Right cardiac atrium (tissue), 5 donors: Measurements from ENCODE around the gene SMARCAL1. TPM values are rescaled to one million over a fixed set of nuclear protein-coding genes. Genes with fewer than 3 reads are reported as not detected.

Experiments
- ATAC-seq, 2 donors: fragments of 200-7000 bp; cut with Tn5 transposase; one replicate each; pipeline versions ENCODE4 v1.8.0 to v1.9.1; 2020; ENCODE audit warnings: moderate library complexity in 2 of 2, mild to moderate bottlenecking in 1 of 2
- DNase-seq, 3 donors: peaks; one replicate each; pipeline ENCODE4 v3.0.0-alpha.2; 2020
- H3K27ac ChIP-seq: one replicate; pipeline ENCODE4 v1.5.1; 2013; ENCODE audit warnings: mild to moderate bottlenecking, low read length, control low read depth, moderate library complexity
- H3K27me3 ChIP-seq: one replicate; pipeline ENCODE4 v1.6.1; 2013; ENCODE audit not compliant: control insufficient read depth, insufficient read depth
- H3K4me1 ChIP-seq: one replicate; pipeline ENCODE4 v1.6.1; 2013; ENCODE audit warnings: low read length; ENCODE audit not compliant: control insufficient read depth, insufficient read depth
- H3K4me3 ChIP-seq: one replicate; pipeline ENCODE4 v1.5.1; 2013; ENCODE audit warnings: low read length, control low read depth
- H3K9me3 ChIP-seq: one replicate; pipeline ENCODE4 v1.6.1; 2013; ENCODE audit warnings: low read length; ENCODE audit not compliant: control insufficient read depth
- WGBS: extraction: QIAGEN DNeasy Blood & Tissue Kit; methylation state at CpG from one replicate; pipeline ENCODE4 v1.1.7; 2013; 5-methylcytosine and 5-hydroxymethylcytosine counted together
- intact Hi-C, 4 donors: fragments of 100-400 bp; cut with DNase I; formaldehyde crosslinking; loops; one replicate each; pipeline versions ENCODE4 v1.11.0 to v1.14.0; 2022 to 2023
- polyA plus RNA-seq: library from polyadenylated mRNA; stranded (reverse); fragments of 200-250 nt; gene quantifications from one replicate; pipeline ENCODE4 v1.2.3, GENCODE V29; 2013
- total RNA-seq, 4 donors: library from RNA; stranded (reverse); fragmentation: NEBNext Ultra II Directional; extraction: Animal tissue kit (Norgen Biotek cat#: 25700); gene quantifications; one replicate each; pipeline ENCODE4 v1.2.1, GENCODE V29; 2021
- donor health status: healthy with polysubstance abuse.
- donor health status: DM: no; HTN: yes; CAD: no.
- donor health status: DM: no; HTN: no; CAD: no.
- donor health status: DM: no; HTN: yes; CAD: no; lungs with severe emphysema.
- donor health status: DM: yes; HTN: yes; CAD: no.

SMARCAL1 gene
- total and polyA plus RNA-seq, 5 donors = 9.3 to 16.1 (median 12.8) TPM

GRCh38 chr2:216414772-216415319 is 2.6 kb downstream of the SMARCAL1 start:
- intact Hi-C loops = no loop called here
- H3K27ac ChIP-seq = no peak overlapping the region
- DNase-seq = no peak
- H3K9me3 ChIP-seq = no peaks in the 10 kb centered on the region
- no peak overlapping the region for H3K4me3 ChIP-seq
- no peak for ATAC-seq
- 91% methylated on average over 3 of the region's 3 CpGs for WGBS
- no peaks in the 10 kb centered on the region for H3K27me3 ChIP-seq
- peaks cover 2% of the 10 kb centered on the region for H3K4me1 ChIP-seq

- DNase-seq (no peak), ATAC-seq (no peak)
- WGBS = 72% methylated on average over 3 of the region's 3 CpGs
- Histone ChIP-seq H3K9me3 (no peaks in the 10 kb centered on the region), H3K27ac (no peak overlapping the region), H3K4me1 (peaks cover 2% of the 10 kb centered on the region), H3K4me3 (no peak overlapping the region), H3K27me3 (no peaks in the 10 kb centered on the region)
- intact Hi-C loops = no loop called here
These were observed 3.3 kb downstream of the SMARCAL1 start for GRCh38 chr2:216415541-216415940.

GRCh38 chr2:216416571-216417307 is 4.5 kb downstream of the SMARCAL1 start:
- Histone ChIP-seq H3K27ac (no peak overlapping the region), H3K9me3 (no peaks in the 10 kb centered on the region), H3K27me3 (no peaks in the 10 kb centered on the region), H3K4me1 (peaks cover 2% of the 10 kb centered on the region), H3K4me3 (no peak overlapping the region)
- ATAC-seq (no peak), DNase-seq (peak in 1 of 3 donors; percentile 55)
- 83% methylated on average over 6 of the region's 6 CpGs for WGBS
- intact Hi-C loops = no loop called here

GRCh38 chr2:216418981-216419380 is 6.7 kb downstream of the SMARCAL1 start:
- WGBS = 68% methylated on average over 1 of the region's 1 CpG
- no peaks in the 10 kb centered on the region for H3K27me3 ChIP-seq
- intact Hi-C loops = no loop called here
- no peak for DNase-seq
- no peak for ATAC-seq
- H3K4me3 ChIP-seq = no peak overlapping the region
- no peaks in the 10 kb centered on the region for H3K4me1 ChIP-seq
- H3K27ac ChIP-seq = no peak overlapping the region
- no peaks in the 10 kb centered on the region for H3K9me3 ChIP-seq

GRCh38 chr2:216420367-216421101 is 8.2 kb downstream of the SMARCAL1 start:
- intact Hi-C loops = no loop called here
- ATAC-seq = no peak
- WGBS = 90% methylated on average over 9 of the region's 9 CpGs

GRCh38 chr2:216423071-216423470 is 10.8 kb downstream of the SMARCAL1 start:
- Histone ChIP-seq H3K4me1 (no peaks in the 10 kb centered on the region), H3K27me3 (no peaks in the 10 kb centered on the region), H3K4me3 (no peak overlapping the region), H3K9me3 (no peaks in the 10 kb centered on the region), H3K27ac (no peak overlapping the region)
- no peak for DNase-seq
- ATAC-seq = no peak
- 89% methylated on average over 2 of the region's 2 CpGs for WGBS
- intact Hi-C loops = no loop called here

More at GRCh38 chr2:216420367-216421101, 8.2 kb downstream of the SMARCAL1 start:
- Histone ChIP-seq H3K27me3 (no peaks in the 10 kb centered on the region), H3K4me3 (no peak overlapping the region), H3K9me3 (no peaks in the 10 kb centered on the region), H3K27ac (no peak overlapping the region), H3K4me1 (no peaks in the 10 kb centered on the region)
- no peak for DNase-seq

GRCh38 chr2:216424274-216424673 is 12.0 kb downstream of the SMARCAL1 start:
- H3K27ac ChIP-seq = no peak overlapping the region

GRCh38 chr2:216425008-216425787 is 12.9 kb downstream of the SMARCAL1 start:
- DNase-seq (no peak), ATAC-seq (peak in 1 of 2 donors; percentile 40)
- H3K27me3 ChIP-seq = no peaks in the 10 kb centered on the region
- 98% methylated on average over 14 of the region's 14 CpGs for WGBS
- no peaks in the 10 kb centered on the region for H3K4me1 ChIP-seq
- intact Hi-C loops = no loop called here
- H3K9me3 ChIP-seq = no peaks in the 10 kb centered on the region
- no peak overlapping the region for H3K4me3 ChIP-seq
- no peak overlapping the region for H3K27ac ChIP-seq

More at GRCh38 chr2:216424274-216424673, 12.0 kb downstream of the SMARCAL1 start:
- 83% methylated on average over 1 of the region's 1 CpG for WGBS
- intact Hi-C loops = no loop called here
- ATAC-seq = no peak
- no peaks in the 10 kb centered on the region for H3K9me3 ChIP-seq
- no peak overlapping the region for H3K4me3 ChIP-seq
- H3K27me3 ChIP-seq = no peaks in the 10 kb centered on the region
- H3K4me1 ChIP-seq = no peaks in the 10 kb centered on the region
- no peak for DNase-seq

- 89% methylated on average over 2 of the region's 2 CpGs for WGBS
- ATAC-seq = no peak
- intact Hi-C loops = no loop called here
- Histone ChIP-seq H3K4me3 (no peak overlapping the region), H3K4me1 (no peaks in the 10 kb centered on the region), H3K9me3 (no peaks in the 10 kb centered on the region), H3K27ac (peak overlapping the region; percentile 53), H3K27me3 (no peaks in the 10 kb centered on the region)
- no peak for DNase-seq
These were observed 14.0 kb downstream of the SMARCAL1 start for GRCh38 chr2:216426166-216426777.

GRCh38 chr2:216426938-216427337 is 14.7 kb downstream of the SMARCAL1 start:
- Histone ChIP-seq H3K9me3 (no peaks in the 10 kb centered on the region), H3K4me1 (peaks cover 2% of the 10 kb centered on the region), H3K4me3 (no peak overlapping the region), H3K27ac (peak overlapping the region; percentile 53), H3K27me3 (no peaks in the 10 kb centered on the region)
- 53% methylated on average over 4 of the region's 4 CpGs for WGBS
- DNase-seq (no peak), ATAC-seq (peak; percentile 32 to 54)
- intact Hi-C loops = no loop called here
